ENCODE data around the gene APOBEC3G. TPM values are rescaled to one million over a fixed set of nuclear protein-coding genes. Genes with fewer than 3 reads are reported as not detected.
A peak's percentile ranks its signal among the peaks of the same experiment; 100 is the strongest.
"Not testable (repeated sequence)": the region's sequence is repeated elsewhere in the genome, so short reads cannot be mapped to it uniquely, and the experiment has no call there.

Gene APOBEC3G
- 1.1 TPM for polyA plus RNA-seq (2013, experiment 1 of 2)
- polyA plus RNA-seq (2013, experiment 2 of 2), result 0.79 TPM

DNA sequence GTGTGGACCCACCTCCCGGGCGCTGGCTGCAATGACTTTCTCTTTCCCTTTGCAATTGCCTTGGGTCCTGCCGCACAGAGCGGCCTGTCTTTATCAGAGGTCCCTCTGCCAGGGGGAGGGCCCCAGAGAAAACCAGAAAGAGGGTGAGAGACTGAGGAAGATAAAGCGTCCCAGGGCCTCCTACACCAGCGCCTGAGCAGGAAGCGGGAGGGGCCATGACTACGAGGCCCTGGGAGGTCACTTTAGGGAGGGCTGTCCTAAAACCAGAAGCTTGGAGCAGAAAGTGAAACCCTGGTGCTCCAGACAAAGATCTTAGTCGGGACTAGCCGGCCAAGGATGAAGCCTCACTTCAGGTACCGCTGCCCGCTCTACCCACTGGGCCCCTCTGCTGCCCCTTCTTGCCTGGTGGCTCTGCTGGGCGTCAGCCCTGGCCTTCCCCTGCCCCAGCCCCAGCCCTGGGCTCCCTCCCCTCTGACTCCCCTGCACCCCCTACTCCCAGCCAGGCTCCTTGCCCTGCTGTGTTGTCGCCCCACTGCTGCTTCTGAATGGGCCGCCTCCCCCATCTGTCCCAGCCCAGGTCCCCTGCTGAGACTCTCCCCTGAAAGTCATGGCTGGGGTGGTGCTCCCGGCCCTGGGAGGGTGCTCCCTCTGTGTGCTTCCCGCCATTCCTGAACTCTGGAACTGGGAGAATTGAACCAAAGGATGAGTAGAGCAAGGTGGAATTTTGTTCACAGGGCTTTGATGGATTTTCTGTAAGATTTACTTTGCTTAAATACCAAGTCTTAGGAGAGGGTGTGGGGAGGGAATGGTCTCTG is at the start of gene APOBEC3G:
Gene APOBEC3G (plus strand): TSS at position 250 of the 815 bp plus-strand sequence. CDS start 87 bp downstream, at position 337.
- not testable (repeated sequence) for H4K91ac ChIP-seq (ENCODE audit: low read depth, low read length, poor library complexity); H3K23ac ChIP-seq (ENCODE audit: low read depth, low read length, poor library complexity); H3K4me3 ChIP-seq (ENCODE audit: low read length in 2 of 2); H2BK5ac ChIP-seq (ENCODE audit: low read length); H3K27me3 ChIP-seq (ENCODE audit: control insufficient read depth in 3 of 3, insufficient read depth in 3 of 3, low read depth in 1 of 3, low read length in 3 of 3); H3K9ac ChIP-seq (ENCODE audit: low read depth, low read length, poor library complexity); H3K4me1 ChIP-seq (ENCODE audit: control insufficient read depth in 2 of 2, insufficient read depth in 1 of 2, low read depth in 1 of 2, low read length in 2 of 2); H4K8ac ChIP-seq (ENCODE audit: low read depth, low read length); H3K27ac ChIP-seq (replicated peaks; ENCODE audit: low read length); H3K79me1 ChIP-seq (ENCODE audit: low read depth, low read length); H2BK120ac ChIP-seq (ENCODE audit: low read depth, low read length); DNase-seq (ENCODE audit: low spot score); H3K9me3 ChIP-seq (replicated peaks in 1 of 2; ENCODE audit: control insufficient read depth in 2 of 2, insufficient read depth in 1 of 2, low read depth in 1 of 2, low read length in 2 of 2); H3K36me3 ChIP-seq (replicated peaks in 1 of 2; ENCODE audit: control insufficient read depth in 2 of 2, insufficient read depth in 2 of 2, low read length in 2 of 2); H2BK12ac ChIP-seq (ENCODE audit: low read length)
- Histone ChIP-seq H3K14ac (ENCODE audit: low read length) (peak within 1 kb of the TSS; percentile 56), H3K4ac (ENCODE audit: low read length) (peak within 1 kb of the TSS; percentile 23), H2AFZ (ENCODE audit: low read length) (peak within 1 kb of the TSS; percentile 64), H2BK15ac (ENCODE audit: low read length) (peak within 1 kb of the TSS; percentile 58), H3K4me2 (ENCODE audit: insufficient read depth, low read length, poor library complexity, severe bottlenecking) (peak within 1 kb of the TSS; percentile 18), H3K18ac (ENCODE audit: low read length) (peak within 1 kb of the TSS; percentile 83), H2AK5ac (ENCODE audit: low read depth, low read length) (peak within 1 kb of the TSS; percentile 88)
- no CpG with 5 or more reads among the region's 17 CpGs for WGBS, 2 donors (ENCODE audit: extremely low coverage in 2 of 2, insufficient read length in 2 of 2, insufficient replicate concordance in 1 of 2)

DNA sequence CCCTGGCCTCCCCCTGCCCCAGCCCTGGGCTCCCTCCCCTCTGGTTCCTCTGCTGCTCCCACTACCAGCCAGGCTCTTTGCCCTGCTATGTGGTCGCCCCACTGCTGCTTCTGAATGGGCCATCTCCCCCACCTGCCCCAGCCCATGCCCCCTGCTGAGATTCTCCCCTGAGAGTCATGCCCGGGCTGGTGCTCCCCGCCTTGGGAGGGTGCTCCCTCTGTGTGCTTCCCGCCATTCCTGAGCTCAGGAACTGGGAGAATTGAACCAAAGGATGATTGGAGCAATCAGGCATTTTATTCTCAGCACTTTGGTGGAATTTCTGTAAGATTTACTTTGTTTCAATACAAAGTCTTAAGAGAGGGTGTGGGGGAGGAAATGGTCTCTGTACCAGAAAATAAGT is 49.4 kb upstream of the APOBEC3G start:
- Histone ChIP-seq H4K8ac (ENCODE audit: low read depth, low read length) (no peak overlapping the region), H3K79me1 (ENCODE audit: low read depth, low read length) (no peaks in the 10 kb centered on the region), H3K4me2 (ENCODE audit: insufficient read depth, low read length, poor library complexity, severe bottlenecking) (no peak overlapping the region), H3K27ac (replicated peaks; ENCODE audit: low read length) (no peak overlapping the region), H2BK12ac (ENCODE audit: low read length) (no peak overlapping the region), H3K27me3 (ENCODE audit: control insufficient read depth in 3 of 3, insufficient read depth in 3 of 3, low read depth in 1 of 3, low read length in 3 of 3) (no peaks in the 10 kb centered on the region), H3K9ac (ENCODE audit: low read depth, low read length, poor library complexity) (no peak overlapping the region), H2AFZ (ENCODE audit: low read length) (no peak overlapping the region), H3K4me3 (ENCODE audit: low read length in 2 of 2) (no peak overlapping the region), H3K4ac (ENCODE audit: low read length) (no peak overlapping the region), H3K36me3 (replicated peaks in 1 of 2; ENCODE audit: control insufficient read depth in 2 of 2, insufficient read depth in 2 of 2, low read length in 2 of 2) (no peaks in the 10 kb centered on the region), H3K9me3 (replicated peaks in 1 of 2; ENCODE audit: control insufficient read depth in 2 of 2, insufficient read depth in 1 of 2, low read depth in 1 of 2, low read length in 2 of 2) (no peaks in the 10 kb centered on the region), H2AK5ac (ENCODE audit: low read depth, low read length) (no peak overlapping the region), H2BK5ac (ENCODE audit: low read length) (no peak overlapping the region), H2BK120ac (ENCODE audit: low read depth, low read length) (no peak overlapping the region), H3K4me1 (ENCODE audit: control insufficient read depth in 2 of 2, insufficient read depth in 1 of 2, low read depth in 1 of 2, low read length in 2 of 2) (peaks cover 0 to 4% of the 10 kb centered on the region in 2 donors), H3K14ac (ENCODE audit: low read length) (no peak overlapping the region), H3K18ac (ENCODE audit: low read length) (peak overlapping the region; percentile 64), H4K91ac (ENCODE audit: low read depth, low read length, poor library complexity) (no peak overlapping the region), H3K23ac (ENCODE audit: low read depth, low read length, poor library complexity) (no peak overlapping the region), H2BK15ac (ENCODE audit: low read length) (no peak overlapping the region)
- WGBS, 2 donors (ENCODE audit: extremely low coverage in 2 of 2, insufficient read length in 2 of 2, insufficient replicate concordance in 1 of 2), result no CpG with 5 or more reads among the region's 4 CpGs
- DNase-seq (ENCODE audit: low spot score), result no peak

DNA sequence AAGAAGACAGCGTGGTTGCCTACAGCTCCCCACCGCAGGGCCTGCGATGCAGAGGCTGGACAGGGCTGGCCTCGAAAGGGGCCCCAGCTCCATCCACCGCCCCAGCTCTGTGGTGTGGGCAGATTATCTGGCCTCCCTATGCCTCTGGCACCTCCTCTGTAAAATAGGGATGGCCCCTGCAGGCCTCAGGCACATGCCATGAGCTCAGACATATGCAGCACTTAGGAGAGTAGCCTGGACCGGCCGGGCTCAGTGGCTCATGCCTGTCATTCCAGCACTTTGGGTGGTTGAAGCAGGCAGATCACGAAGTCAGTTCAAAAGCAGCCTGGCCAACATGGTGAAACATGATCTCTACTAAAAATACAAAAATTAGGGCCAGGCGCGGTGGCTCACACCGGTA is 48.8 kb upstream of the APOBEC3G start:
- Histone ChIP-seq H3K23ac (ENCODE audit: low read depth, low read length, poor library complexity) (no peak overlapping the region), H2BK12ac (ENCODE audit: low read length) (no peak overlapping the region), H3K4ac (ENCODE audit: low read length) (no peak overlapping the region), H2BK15ac (ENCODE audit: low read length) (no peak overlapping the region), H3K9me3 (replicated peaks in 1 of 2; ENCODE audit: control insufficient read depth in 2 of 2, insufficient read depth in 1 of 2, low read depth in 1 of 2, low read length in 2 of 2) (no peaks in the 10 kb centered on the region), H2BK5ac (ENCODE audit: low read length) (no peak overlapping the region), H2AK5ac (ENCODE audit: low read depth, low read length) (no peak overlapping the region), H4K8ac (ENCODE audit: low read depth, low read length) (no peak overlapping the region), H4K91ac (ENCODE audit: low read depth, low read length, poor library complexity) (no peak overlapping the region), H3K4me1 (ENCODE audit: control insufficient read depth in 2 of 2, insufficient read depth in 1 of 2, low read depth in 1 of 2, low read length in 2 of 2) (peaks cover 0 to 4% of the 10 kb centered on the region in 2 donors), H3K79me1 (ENCODE audit: low read depth, low read length) (no peaks in the 10 kb centered on the region), H3K27ac (replicated peaks; ENCODE audit: low read length) (no peak overlapping the region), H3K27me3 (ENCODE audit: control insufficient read depth in 3 of 3, insufficient read depth in 3 of 3, low read depth in 1 of 3, low read length in 3 of 3) (no peaks in the 10 kb centered on the region), H3K36me3 (replicated peaks in 1 of 2; ENCODE audit: control insufficient read depth in 2 of 2, insufficient read depth in 2 of 2, low read length in 2 of 2) (no peaks in the 10 kb centered on the region), H3K14ac (ENCODE audit: low read length) (no peak overlapping the region), H3K4me3 (ENCODE audit: low read length in 2 of 2) (no peak overlapping the region), H3K4me2 (ENCODE audit: insufficient read depth, low read length, poor library complexity, severe bottlenecking) (no peak overlapping the region), H3K9ac (ENCODE audit: low read depth, low read length, poor library complexity) (no peak overlapping the region), H2BK120ac (ENCODE audit: low read depth, low read length) (no peak overlapping the region), H3K18ac (ENCODE audit: low read length) (no peak overlapping the region), H2AFZ (ENCODE audit: low read length) (no peak overlapping the region)
- no CpG with 5 or more reads among the region's 11 CpGs for WGBS, 2 donors (ENCODE audit: extremely low coverage in 2 of 2, insufficient read length in 2 of 2, insufficient replicate concordance in 1 of 2)
- no peak for DNase-seq (ENCODE audit: low spot score)

DNA sequence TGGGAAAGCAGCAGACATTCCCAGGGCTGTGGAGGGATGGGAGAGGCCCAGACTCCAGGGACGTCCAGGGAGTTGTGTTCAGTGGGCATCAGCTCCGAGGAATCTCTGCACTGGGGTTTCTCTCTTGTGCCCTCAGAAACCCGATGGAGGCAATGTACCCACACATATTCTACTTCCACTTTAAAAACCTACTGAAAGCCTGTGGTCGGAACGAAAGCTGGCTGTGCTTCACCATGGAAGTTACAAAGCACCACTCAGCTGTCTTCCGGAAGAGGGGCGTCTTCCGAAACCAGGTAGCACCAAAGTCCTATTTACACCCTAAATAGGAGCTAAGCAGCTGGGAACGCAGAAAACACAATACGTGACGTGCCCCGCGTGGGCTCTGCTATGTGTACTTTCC is 47.8 kb upstream of the APOBEC3G start:
- no peaks in the 10 kb centered on the region for H3K36me3 ChIP-seq (replicated peaks in 1 of 2; ENCODE audit: control insufficient read depth in 2 of 2, insufficient read depth in 2 of 2, low read length in 2 of 2)
- no peak overlapping the region for H3K9ac ChIP-seq (ENCODE audit: low read depth, low read length, poor library complexity)
- no peak for DNase-seq (ENCODE audit: low spot score)

More for the DNA sequence above, 47.8 kb upstream of the APOBEC3G start:
- H3K79me1 ChIP-seq (ENCODE audit: low read depth, low read length), result no peaks in the 10 kb centered on the region
- H3K14ac ChIP-seq (ENCODE audit: low read length), result no peak overlapping the region
- no peak overlapping the region for H2AK5ac ChIP-seq (ENCODE audit: low read depth, low read length)
- H2BK5ac ChIP-seq (ENCODE audit: low read length), result no peak overlapping the region
- no peak overlapping the region for H3K4me2 ChIP-seq (ENCODE audit: insufficient read depth, low read length, poor library complexity, severe bottlenecking)
- no peaks in the 10 kb centered on the region for H3K9me3 ChIP-seq (replicated peaks in 1 of 2; ENCODE audit: control insufficient read depth in 2 of 2, insufficient read depth in 1 of 2, low read depth in 1 of 2, low read length in 2 of 2)
- H2BK12ac ChIP-seq (ENCODE audit: low read length), result no peak overlapping the region
- H2AFZ ChIP-seq (ENCODE audit: low read length), result no peak overlapping the region
- H3K18ac ChIP-seq (ENCODE audit: low read length), result no peak overlapping the region
- no CpG with 5 or more reads among the region's 13 CpGs for WGBS, 2 donors (ENCODE audit: extremely low coverage in 2 of 2, insufficient read length in 2 of 2, insufficient replicate concordance in 1 of 2)
- H3K27me3 ChIP-seq (ENCODE audit: control insufficient read depth in 3 of 3, insufficient read depth in 3 of 3, low read depth in 1 of 3, low read length in 3 of 3), result no peaks in the 10 kb centered on the region
- H4K8ac ChIP-seq (ENCODE audit: low read depth, low read length), result no peak overlapping the region
- H2BK15ac ChIP-seq (ENCODE audit: low read length), result no peak overlapping the region
- H3K4me3 ChIP-seq (ENCODE audit: low read length in 2 of 2), result no peak overlapping the region
- peaks cover 0 to 4% of the 10 kb centered on the region in 2 donors for H3K4me1 ChIP-seq (ENCODE audit: control insufficient read depth in 2 of 2, insufficient read depth in 1 of 2, low read depth in 1 of 2, low read length in 2 of 2)
- no peak overlapping the region for H4K91ac ChIP-seq (ENCODE audit: low read depth, low read length, poor library complexity)
- no peak overlapping the region for H3K23ac ChIP-seq (ENCODE audit: low read depth, low read length, poor library complexity)
- H2BK120ac ChIP-seq (ENCODE audit: low read depth, low read length), result no peak overlapping the region
- H3K27ac ChIP-seq (replicated peaks; ENCODE audit: low read length), result no peak overlapping the region
- no peak overlapping the region for H3K4ac ChIP-seq (ENCODE audit: low read length)
